A172 (cell line): ENCODE data around the gene FNDC1. TPM values are rescaled to one million over a fixed set of nuclear protein-coding genes. Genes with fewer than 3 reads are reported as not detected.
A peak's percentile ranks its signal among the peaks of the same experiment; 100 is the strongest.

Source experiments
- DNase-seq: peaks from one replicate; pipeline ENCODE4 v3.0.0-alpha.2; 2015; ENCODE audit warnings: low spot score
- total RNA-seq: library from RNA; depleted of rRNA; stranded (reverse); fragments of >200 nt; shearing (Covaris generic); gene quantifications from 2 replicates; pipeline ENCODE4 v1.2.3, GENCODE V29; 2014; rRNA removed

FNDC1 gene
- total RNA-seq, 1 experiment from 2014 or later, result not detected

DNA sequence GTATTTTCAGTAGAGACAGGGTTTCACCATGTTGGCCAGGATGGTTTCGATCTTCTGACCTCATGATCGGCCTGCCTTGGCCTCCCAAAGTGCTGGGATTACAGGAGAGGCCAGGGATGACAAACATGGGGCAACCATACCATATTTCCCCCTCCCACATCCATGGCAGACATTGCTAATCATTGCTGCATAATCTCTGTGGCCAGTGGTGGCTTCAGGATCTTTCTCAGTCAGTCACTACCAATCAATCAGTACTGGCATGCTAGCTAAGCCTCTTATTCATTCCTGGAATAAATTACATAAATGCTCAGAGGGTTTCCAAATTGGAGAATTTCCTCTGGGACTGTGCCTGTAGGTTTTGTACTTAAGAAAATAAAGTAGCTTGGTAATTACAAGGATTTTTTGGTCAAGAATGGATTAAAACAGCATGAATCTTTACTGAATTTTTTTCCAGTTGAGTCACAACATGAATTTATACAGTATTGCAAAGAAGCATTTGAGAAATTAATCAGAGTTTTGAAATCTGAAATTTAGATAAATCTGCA, 138.1 kb downstream of the FNDC1 start:
- no peak for DNase-seq

DNA sequence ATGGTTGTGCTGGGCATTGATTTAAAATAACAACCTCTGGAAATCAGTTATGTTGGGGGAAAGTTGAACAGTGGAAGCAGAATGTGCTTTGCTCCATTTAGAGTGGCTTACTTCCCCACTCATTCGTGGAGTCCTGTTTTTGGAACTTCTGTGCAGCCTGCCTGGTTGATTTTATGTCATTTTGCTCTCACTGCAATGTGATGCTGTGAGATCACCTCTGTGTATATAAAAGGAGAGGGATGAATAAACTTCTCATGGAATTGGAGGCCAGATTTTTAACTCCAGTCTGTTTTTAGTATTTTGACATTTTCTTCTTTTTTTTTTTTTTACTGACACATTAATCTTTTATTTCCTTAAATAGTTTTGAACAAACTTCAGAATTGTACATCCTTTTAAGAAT, 139.0 kb downstream of the FNDC1 start:
- no peak for DNase-seq

DNA sequence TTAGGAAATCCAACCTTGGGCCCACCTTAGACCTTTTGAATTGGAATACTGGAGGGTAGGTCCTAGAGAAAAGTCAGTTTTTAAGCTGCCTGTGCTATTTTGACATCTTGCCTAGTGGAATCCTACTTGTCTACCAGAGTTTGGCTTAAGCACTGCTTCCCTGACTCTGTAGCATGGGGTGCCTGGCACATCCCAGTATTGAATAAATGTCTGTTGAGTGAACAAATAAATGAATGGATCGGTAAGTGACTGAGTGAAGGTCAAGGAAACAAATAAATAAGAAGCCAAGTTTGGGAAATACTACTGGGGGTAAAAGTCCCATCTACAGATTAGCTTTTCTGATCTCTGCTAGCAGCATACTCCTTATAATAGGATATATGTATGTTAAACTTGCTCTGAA, 140.5 kb downstream of the FNDC1 start:
- no peak for DNase-seq

DNA sequence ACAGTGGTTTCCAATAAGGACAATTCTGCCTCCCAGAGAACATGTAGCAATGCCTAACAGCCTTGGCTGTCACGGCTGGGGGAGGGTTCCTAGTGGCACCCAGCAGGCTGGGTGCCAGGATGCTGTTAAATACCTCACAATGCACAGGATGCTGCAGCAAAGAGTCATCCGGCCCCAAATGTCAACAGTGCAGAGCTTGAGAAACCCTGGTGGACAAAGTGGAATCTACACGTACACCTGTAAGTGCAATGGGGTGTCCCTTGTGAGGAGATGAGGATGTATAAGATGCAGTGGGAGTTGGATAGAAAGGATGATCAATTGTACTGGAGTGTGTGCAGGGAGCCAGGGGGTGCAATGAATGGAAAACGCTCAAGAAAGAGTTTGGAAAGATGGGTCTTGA, 142.4 kb downstream of the FNDC1 start:
- DNase-seq, result peak; percentile 10

DNA sequence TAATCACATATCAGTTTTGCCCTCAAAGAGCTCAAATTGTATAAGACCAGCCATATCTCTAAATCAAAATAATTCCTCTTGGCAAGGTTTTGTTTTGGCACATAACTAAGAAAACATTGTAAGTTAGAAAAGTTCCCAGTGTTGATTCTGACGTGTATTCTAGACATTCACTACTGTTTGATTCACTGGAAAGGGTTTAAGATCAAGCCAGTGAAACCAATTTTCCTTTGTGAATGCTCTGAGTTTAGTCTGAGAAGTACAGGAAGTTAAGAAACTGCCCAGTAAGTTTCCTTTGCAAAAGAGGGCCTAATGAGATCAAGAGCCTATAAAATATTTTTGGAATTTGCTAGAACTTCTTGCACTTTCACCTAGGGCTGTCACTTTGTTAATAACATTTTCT, 143.0 kb downstream of the FNDC1 start:
- DNase-seq, result no peak

DNA sequence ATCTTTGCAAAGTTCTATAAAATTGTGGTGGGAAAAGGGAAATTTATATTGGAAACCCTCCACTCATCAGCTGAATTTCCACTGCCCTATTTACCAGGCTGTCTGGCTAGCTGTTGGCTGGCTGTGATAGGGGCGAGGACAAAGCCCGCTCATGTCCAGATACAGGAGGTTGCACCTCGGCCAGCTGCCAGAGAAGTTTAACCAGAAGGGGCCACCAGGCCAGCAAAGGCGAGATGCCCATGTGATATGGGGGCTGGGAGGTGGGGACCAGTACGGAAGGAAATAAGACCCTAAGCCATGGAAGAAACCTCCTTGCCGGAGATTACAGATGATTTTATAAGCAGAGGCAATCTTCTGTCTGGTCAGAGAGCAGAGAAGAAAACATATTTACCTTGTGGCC, 143.8 kb downstream of the FNDC1 start:
- DNase-seq, result no peak

DNA sequence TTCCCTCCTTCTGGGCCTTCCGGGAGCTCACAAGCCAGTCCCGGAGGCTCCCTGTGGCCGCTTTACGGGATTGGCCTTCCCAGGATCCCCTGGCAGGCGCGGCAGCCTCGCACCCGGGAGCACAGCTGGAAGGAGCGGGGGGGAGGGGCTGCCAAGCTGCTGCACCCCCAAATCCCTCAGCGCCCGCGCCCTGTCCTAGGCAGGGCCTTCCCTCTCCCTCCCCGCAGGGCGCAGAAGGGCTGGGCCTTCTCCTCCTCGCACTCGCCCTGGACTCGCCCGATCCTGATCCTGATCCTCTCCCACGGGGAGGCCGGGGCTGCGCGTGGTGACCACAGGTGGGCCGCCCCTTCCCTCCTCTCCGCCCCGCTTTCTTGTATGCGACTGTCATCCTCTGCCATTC, 146.4 kb downstream of the FNDC1 start:
- DNase-seq, result no peak

DNA sequence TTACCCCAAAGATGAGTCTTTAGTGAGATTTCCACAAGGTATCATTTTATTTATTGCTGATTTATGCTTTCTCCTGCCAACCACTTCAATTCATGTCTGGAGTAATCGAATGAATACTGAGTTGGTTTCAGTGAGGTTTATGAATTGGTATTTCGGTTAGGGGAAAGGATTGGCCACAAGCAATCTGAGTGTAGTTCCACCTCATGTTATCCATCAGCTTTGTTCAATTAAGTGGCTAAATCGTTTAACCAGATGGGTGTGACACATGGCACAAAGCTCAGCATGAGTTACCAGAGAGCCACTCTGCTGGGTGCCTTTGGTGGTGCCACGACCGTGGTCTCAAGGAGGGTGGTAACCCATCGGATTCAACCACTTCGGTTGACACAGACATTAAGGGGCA, 148.2 kb downstream of the FNDC1 start:
- no peak for DNase-seq

DNA sequence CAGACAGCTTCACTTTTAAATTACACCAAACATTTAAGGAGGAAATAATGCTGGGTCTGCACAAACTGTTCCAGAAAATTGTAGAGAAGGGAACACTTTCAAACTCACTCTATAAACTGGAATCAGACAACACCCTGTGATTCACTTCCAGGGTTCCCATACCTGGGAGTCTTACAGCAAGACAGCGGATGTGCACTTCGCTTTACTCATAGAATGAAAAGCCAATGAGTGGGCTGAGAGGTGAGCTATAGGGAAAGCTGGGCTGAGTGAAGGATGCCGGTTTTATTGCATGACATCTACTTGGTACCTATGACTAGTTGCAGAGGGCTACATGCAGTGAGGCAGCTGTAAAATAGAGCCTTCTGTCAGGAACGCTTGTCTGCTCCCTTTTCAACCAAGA, 152.1 kb downstream of the FNDC1 start:
- no peak for DNase-seq

Other genes starting within 250 kb of the FNDC1 start
- gene RSPH3, start 169.2 kb upstream of the FNDC1 start, total RNA-seq, result 3.3 and 4.4 TPM in 2 replicates
- gene TAGAP, start 124.4 kb upstream of the FNDC1 start, total RNA-seq, result not detected in 2 replicates